ENCODE measurements around the gene SOX6. TPM values are rescaled to one million over a fixed set of nuclear protein-coding genes. Genes with fewer than 3 reads are reported as not detected.

Gene SOX6
- total RNA-seq, 1 donor from 2014 or later: 39.3 TPM

DNA sequence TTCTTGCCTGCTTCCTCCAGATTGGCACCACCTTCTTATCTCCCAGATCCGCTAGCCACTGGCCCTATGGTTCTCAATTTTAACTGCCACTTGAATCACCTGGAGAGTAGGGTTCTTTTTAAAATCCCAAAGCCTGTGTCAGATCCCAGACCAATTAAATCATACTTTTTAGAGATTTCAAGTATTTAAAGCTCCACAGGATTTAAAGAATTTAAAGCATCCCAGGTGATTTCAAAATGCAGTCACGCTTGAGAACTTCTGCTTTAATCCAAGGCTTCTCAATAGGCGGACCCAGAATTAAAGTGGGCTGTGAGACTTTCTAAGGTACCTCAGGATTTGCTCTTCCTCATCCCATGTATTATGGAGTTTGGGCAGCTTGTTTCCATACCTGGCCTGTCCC is 400.0 kb downstream of the SOX6 start:
- DNase-seq: no peak

DNA sequence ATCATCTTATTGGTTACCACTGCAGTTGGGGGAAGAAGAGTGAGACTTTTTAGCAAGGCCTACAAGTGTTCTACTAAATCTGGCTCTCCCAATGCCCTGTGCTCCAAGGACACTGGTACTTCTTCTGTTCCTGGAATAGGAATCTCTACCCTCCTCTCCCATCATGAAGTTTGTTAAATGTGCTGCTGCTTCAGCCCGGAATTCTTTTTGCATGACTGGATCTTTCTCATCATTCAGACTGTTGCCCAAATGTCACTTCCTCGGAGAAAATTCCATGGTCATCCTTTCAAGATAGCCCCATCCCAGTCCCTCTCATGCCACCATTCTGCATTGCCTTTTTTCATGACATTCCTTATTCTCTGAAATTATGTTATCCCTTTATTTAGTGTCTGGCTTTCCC is 400.8 kb downstream of the SOX6 start:
- no peak for DNase-seq

GRCh38 chr11:15947681-15948648 is 408.4 kb downstream of the SOX6 start:
- DNase-seq: no peak

GRCh38 chr11:15945726-15946125 is 410.6 kb downstream of the SOX6 start:
- DNase-seq: no peak

- no peak for DNase-seq
Observed at GRCh38 chr11:15944460-15944859, 411.9 kb downstream of the SOX6 start.

GRCh38 chr11:15943418-15944197 is 412.7 kb downstream of the SOX6 start:
- no peak for DNase-seq

- no peak for DNase-seq
Observed at GRCh38 chr11:15942936-15943335, 413.4 kb downstream of the SOX6 start.

GRCh38 chr11:15942126-15942525 is 414.2 kb downstream of the SOX6 start:
- no peak for DNase-seq

DNA sequence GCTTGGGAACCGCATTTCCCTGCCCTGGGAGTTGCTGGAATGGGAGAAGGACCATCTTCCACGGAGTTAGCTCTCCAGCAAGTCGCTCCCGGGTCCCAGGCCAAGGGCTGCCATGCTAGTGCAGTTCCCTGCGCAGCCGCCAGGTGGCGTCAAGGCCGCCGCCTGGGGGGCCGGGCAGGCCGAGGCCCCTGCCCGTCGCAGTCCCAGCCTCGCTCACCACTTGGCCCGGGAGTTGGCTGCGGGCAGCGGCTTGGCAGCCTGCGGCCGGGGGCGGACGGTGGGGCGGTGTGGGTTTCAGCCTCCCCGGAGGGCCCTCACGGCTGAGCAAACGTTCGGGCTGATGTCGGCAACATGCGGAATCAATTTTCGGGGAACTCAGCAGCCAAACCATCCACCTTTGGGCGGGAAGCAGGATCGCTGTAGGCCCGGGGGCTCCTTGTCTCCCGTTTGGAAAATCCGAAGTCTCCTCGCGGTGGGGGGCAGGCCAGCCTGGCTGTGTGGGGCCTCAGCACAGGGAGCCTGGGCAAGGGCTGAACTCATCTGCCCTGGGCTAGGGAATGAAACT is 415.1 kb downstream of the SOX6 start:
- no peak for DNase-seq

DNA sequence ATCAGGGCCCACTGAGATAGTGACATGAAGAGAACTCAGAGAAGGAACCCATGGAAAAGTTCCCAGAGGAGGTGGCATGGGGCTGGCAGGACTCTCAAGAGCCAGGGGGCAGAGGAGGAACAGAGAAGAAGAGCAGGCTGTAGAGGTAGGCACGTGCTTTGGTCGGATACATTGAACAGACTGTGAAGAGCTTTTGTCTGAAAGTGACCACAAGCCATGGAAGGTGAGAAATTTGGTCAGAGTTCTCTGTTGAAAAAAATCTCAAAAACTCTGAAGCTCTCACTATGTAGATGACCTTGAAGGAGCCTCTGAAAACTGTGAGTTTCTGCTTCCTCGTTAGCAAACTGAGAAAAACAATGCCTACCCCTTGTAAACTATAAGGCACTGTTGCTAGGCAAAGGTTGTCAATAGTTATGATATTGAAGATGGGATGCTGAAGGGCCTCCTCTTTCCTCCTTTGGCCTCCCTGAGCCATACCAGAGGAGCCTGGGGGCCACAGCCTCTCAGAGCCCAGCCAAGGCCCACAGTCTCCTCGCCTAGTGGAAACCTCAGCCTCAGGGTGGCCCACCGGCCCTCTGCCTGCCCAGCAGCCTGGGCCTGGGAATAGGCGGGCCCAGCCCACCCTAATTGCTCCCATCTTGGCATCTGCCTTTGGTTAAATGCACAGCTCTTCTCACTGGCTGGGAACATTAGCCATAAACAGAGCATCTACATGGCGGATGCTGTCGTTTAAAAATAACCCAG is 415.7 kb downstream of the SOX6 start:
- DNase-seq: no peak

DNA sequence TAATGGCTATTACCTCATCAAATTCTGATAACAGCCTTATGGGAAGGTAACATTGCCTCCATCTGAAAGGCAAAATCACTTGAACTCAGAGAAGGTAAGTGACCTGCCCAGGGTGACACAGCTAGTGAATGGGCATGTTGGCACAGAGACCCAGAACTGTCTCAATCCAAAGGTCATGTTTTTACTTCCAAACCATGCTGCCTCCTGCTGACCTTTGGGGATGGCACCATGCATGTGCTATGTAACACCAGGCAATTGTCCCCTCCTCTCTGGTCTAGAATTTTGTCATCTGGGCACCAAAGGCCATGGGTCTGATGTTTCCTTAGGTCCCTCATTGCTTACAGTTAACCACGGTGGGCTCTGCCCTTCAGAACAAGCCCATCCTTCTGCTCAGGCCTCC is 417.4 kb downstream of the SOX6 start:
- DNase-seq: no peak

DNA sequence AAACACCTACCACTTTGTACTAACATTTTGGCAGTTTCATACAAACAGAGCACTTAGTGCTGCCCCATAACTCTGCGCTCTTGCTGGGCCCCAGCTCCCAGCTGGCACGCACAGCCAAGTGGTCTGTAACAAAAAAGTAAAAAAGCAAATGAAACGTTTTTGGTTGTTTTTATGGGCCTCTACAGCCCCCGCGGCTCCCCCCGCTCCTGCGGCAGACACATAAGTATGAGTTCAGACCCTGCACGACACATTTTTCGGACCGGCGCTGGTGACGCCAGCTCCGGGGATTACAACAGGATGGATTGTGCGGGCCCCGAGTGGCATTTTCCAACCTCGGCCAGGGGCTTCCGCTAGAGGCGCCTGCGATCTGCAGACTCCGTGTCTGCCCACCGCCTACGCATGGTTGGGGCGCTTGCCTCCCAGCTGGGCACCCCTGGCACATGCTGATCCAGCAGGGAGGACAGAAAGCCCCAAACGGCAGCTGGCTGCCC is 418.2 kb downstream of the SOX6 start:
- no peak for DNase-seq

DNA sequence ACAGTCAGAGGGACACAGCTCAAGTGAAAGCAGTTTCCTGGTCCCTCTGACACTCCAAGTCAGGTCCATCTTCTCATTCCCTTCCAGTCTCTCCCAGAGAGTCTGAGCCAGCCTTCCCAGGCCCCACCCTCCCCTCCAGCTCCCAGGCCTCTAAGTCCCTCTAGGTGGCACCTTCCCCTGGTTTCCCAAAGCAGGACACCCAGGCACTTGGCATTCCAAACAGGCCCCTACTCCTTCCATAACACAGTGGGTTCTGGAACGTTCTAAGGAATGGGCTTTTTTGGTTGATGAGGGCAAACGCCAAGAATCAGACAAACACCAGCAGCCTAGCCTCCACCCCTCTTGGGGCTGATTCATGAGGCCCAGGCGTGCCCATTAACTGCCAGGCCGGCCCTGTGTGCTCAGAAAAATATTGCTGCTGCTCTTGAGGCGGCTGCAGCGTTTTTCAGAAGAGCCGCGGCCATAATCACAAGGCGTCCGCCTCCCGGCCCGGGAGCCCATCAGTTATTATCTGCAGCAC is 418.7 kb downstream of the SOX6 start:
- DNase-seq: no peak

GRCh38 chr11:15936011-15936410 is 420.3 kb downstream of the SOX6 start:
- DNase-seq: no peak

- no peak for DNase-seq
Observed at GRCh38 chr11:15935373-15935772, 421.0 kb downstream of the SOX6 start.

DNA sequence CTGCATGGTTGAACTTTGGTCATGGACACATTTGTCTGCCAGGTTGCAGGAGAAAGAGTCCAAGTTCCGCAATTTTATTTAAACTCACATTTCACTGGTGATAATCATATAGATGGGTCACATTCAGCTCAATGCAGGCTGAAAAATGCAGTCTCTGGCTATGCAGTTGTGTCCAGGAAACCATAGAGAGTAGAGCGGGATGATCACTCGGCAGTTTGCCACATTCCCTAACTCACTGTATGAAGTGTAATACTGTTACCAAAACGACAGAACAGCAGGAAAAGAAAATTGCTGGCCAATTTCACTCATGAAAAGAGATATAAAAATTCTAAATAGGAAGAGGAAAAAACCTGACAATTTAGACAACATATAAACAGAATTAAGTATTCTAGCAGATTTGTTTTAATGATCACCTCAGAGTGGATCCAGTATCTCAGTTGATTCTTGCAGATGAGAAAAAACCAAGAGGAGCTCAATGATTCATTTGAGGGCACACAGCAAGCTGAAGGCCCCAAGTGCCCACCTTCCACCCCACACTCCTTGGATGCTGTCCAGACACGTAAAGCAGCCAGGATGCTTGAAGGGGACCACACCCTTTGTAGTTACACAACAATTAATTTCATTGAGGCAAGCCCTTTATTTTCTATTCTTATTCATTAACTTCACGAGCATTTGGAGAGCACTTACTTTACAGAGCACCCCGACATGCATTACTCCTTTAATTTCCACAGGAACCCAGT is 422.3 kb downstream of the SOX6 start:
- no peak for DNase-seq

GRCh38 chr11:15932417-15932816 is 423.9 kb downstream of the SOX6 start:
- no peak for DNase-seq

GRCh38 chr11:15931497-15931896 is 424.8 kb downstream of the SOX6 start:
- DNase-seq: no peak

- no peak for DNase-seq
Observed at GRCh38 chr11:15930442-15931025, 425.8 kb downstream of the SOX6 start.

GRCh38 chr11:15929371-15929901 is 426.9 kb downstream of the SOX6 start:
- no peak for DNase-seq

DNA sequence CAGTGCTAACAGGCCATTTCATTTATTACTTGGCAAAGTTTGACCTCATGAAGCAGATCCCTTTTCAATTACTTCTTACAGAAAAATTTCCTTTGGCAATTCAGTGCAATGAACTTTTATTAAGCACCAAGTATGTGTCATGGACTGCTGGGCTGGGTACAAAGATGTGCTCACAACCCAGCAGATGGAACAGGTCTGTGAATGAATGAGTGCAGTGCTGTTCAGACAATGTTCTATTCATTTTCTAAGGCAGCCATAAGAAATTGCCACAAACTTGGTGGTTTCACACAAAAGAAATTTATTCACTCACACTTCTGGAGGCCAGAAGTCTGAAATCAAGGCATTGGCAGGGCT is 428.5 kb downstream of the SOX6 start:
- no peak for DNase-seq
